Right renal pelvis (tissue), 4 donors: ENCODE results near the gene LY9. TPM values are rescaled to one million over a fixed set of nuclear protein-coding genes. Genes with fewer than 3 reads are reported as not detected.

Experiments used
- DNase-seq, 4 donors: peaks; one replicate each; pipeline ENCODE4 v3.0.0-alpha.2; 2013; ENCODE audit warnings: low read depth in 4 of 4, low spot score in 3 of 4, missing footprints in 1 of 4
- polyA plus RNA-seq, 4 donors: library from polyadenylated mRNA; unstranded; fragments of 120-200 nt; gene quantifications; one replicate each; pipeline ENCODE4 v1.2.1, GENCODE V29; 2013; ENCODE audit not compliant: insufficient read length in 4 of 4

LY9 gene
- polyA plus RNA-seq, 4 donors = 0.08 to 0.17 (median 0.10) TPM; not detected in 1

GRCh38 chr1:160834945-160835565, 39.1 kb downstream of the LY9 start:
- peak in 2 of 4 donors; percentile 12 to 15 for DNase-seq

- DNase-seq = no peak
Observed at GRCh38 chr1:160835751-160836150, 39.8 kb downstream of the LY9 start.

- DNase-seq = no peak
Observed at GRCh38 chr1:160836561-160836960, 40.6 kb downstream of the LY9 start.

GRCh38 chr1:160836981-160837557, 41.1 kb downstream of the LY9 start:
- no peak for DNase-seq

GRCh38 chr1:160837558-160838205, 41.7 kb downstream of the LY9 start:
- no peak for DNase-seq

- no peak for DNase-seq
Observed at GRCh38 chr1:160838888-160839287, 42.9 kb downstream of the LY9 start.

GRCh38 chr1:160839746-160840145, 43.8 kb downstream of the LY9 start:
- DNase-seq = no peak

GRCh38 chr1:160841079-160841478, 45.1 kb downstream of the LY9 start:
- no peak for DNase-seq

- no peak for DNase-seq
Observed at GRCh38 chr1:160844447-160845232, 48.7 kb downstream of the LY9 start.

- DNase-seq = no peak
Observed at GRCh38 chr1:160846281-160846680, 50.3 kb downstream of the LY9 start.

GRCh38 chr1:160850541-160850940, 54.6 kb downstream of the LY9 start:
- no peak for DNase-seq

- no peak for DNase-seq
Observed at GRCh38 chr1:160850993-160851392, 55.0 kb downstream of the LY9 start.

- DNase-seq = no peak
Observed at GRCh38 chr1:160853014-160853413, 57.0 kb downstream of the LY9 start.

- no peak for DNase-seq
Observed at GRCh38 chr1:160853754-160854153, 57.8 kb downstream of the LY9 start.

- no peak for DNase-seq
Observed at GRCh38 chr1:160855181-160855981, 59.4 kb downstream of the LY9 start.

- DNase-seq = no peak
Observed at GRCh38 chr1:160858097-160858496, 62.1 kb downstream of the LY9 start.

- no peak for DNase-seq
Observed at GRCh38 chr1:160858507-160858906, 62.5 kb downstream of the LY9 start.

GRCh38 chr1:160859166-160859565, 63.2 kb downstream of the LY9 start:
- DNase-seq = no peak

- DNase-seq = no peak
Observed at GRCh38 chr1:160860840-160861505, 65.0 kb downstream of the LY9 start.
